Measurements from ENCODE around the gene MON2.

Gene MON2

GRCh38 chr12:62629413-62629812, 162.8 kb downstream of the MON2 start:
- TF ChIP-seq POLR2A (IDR thresholded peaks at IDR 0.05; ENCODE audit: low read length) (no peak), GATA1 (IDR thresholded peaks at IDR 0.05; ENCODE audit: low read depth, low read length) (no peak)
- DNase-seq = no peak

GRCh38 chr12:62629971-62630739, 163.5 kb downstream of the MON2 start:
- DNase-seq = no peak
- TF ChIP-seq POLR2A (IDR thresholded peaks at IDR 0.05; ENCODE audit: low read length) (no peak), GATA1 (IDR thresholded peaks at IDR 0.05; ENCODE audit: low read depth, low read length) (no peak)

- DNase-seq = peak; percentile 41 to 44
- no peak for TF ChIP-seq POLR2A (IDR thresholded peaks at IDR 0.05; ENCODE audit: low read length)
- TF ChIP-seq GATA1 (IDR thresholded peaks at IDR 0.05; ENCODE audit: low read depth, low read length) = no peak
These were observed 165.1 kb downstream of the MON2 start for GRCh38 chr12:62631471-62632410.

GRCh38 chr12:62632411-62632918, 165.8 kb downstream of the MON2 start:
- DNase-seq = peak; percentile 23 to 28
- TF ChIP-seq POLR2A (IDR thresholded peaks at IDR 0.05; ENCODE audit: low read length) (no peak), GATA1 (IDR thresholded peaks at IDR 0.05; ENCODE audit: low read depth, low read length) (no peak)

GRCh38 chr12:62635649-62636048, 169.0 kb downstream of the MON2 start:
- no peak for TF ChIP-seq POLR2A (IDR thresholded peaks at IDR 0.05; ENCODE audit: low read length)
- no peak for TF ChIP-seq GATA1 (IDR thresholded peaks at IDR 0.05; ENCODE audit: low read depth, low read length)
- DNase-seq = no peak

GRCh38 chr12:62637679-62638078, 171.1 kb downstream of the MON2 start:
- no peak for DNase-seq
- TF ChIP-seq GATA1 (IDR thresholded peaks at IDR 0.05; ENCODE audit: low read depth, low read length) = no peak
- no peak for TF ChIP-seq POLR2A (IDR thresholded peaks at IDR 0.05; ENCODE audit: low read length)

- TF ChIP-seq POLR2A (IDR thresholded peaks at IDR 0.05; ENCODE audit: low read length) (no peak), GATA1 (IDR thresholded peaks at IDR 0.05; ENCODE audit: low read depth, low read length) (no peak)
- DNase-seq = no peak
These were observed 174.4 kb downstream of the MON2 start for GRCh38 chr12:62640910-62641448.

GRCh38 chr12:62642486-62642885, 175.9 kb downstream of the MON2 start:
- no peak for DNase-seq
- no peak for TF ChIP-seq POLR2A (IDR thresholded peaks at IDR 0.05; ENCODE audit: low read length)
- no peak for TF ChIP-seq GATA1 (IDR thresholded peaks at IDR 0.05; ENCODE audit: low read depth, low read length)

- no peak for TF ChIP-seq POLR2A (IDR thresholded peaks at IDR 0.05; ENCODE audit: low read length)
- no peak for TF ChIP-seq GATA1 (IDR thresholded peaks at IDR 0.05; ENCODE audit: low read depth, low read length)
- DNase-seq = no peak
These were observed 176.9 kb downstream of the MON2 start for GRCh38 chr12:62643486-62643885.

GRCh38 chr12:62646566-62646965, 179.9 kb downstream of the MON2 start:
- TF ChIP-seq POLR2A (IDR thresholded peaks at IDR 0.05; ENCODE audit: low read length) (no peak), GATA1 (IDR thresholded peaks at IDR 0.05; ENCODE audit: low read depth, low read length) (no peak)
- no peak for DNase-seq

GRCh38 chr12:62647586-62647985, 181.0 kb downstream of the MON2 start:
- no peak for DNase-seq
- no peak for TF ChIP-seq POLR2A (IDR thresholded peaks at IDR 0.05; ENCODE audit: low read length)
- no peak for TF ChIP-seq GATA1 (IDR thresholded peaks at IDR 0.05; ENCODE audit: low read depth, low read length)

GRCh38 chr12:62649412-62650138, 182.9 kb downstream of the MON2 start:
- no peak for DNase-seq
- TF ChIP-seq POLR2A (IDR thresholded peaks at IDR 0.05; ENCODE audit: low read length) = no peak
- no peak for TF ChIP-seq GATA1 (IDR thresholded peaks at IDR 0.05; ENCODE audit: low read depth, low read length)
